Psoas muscle (tissue), 8 donors: ENCODE results near the gene BTG1. TPM values are rescaled to one million over a fixed set of nuclear protein-coding genes. Genes with fewer than 3 reads are reported as not detected.

ENCODE experiments used
- ATAC-seq, 4 donors: fragments of 200-7000 bp; cut with Tn5 transposase; one replicate each; pipeline ENCODE4 v1.9.1; 2020; ENCODE audit warnings: moderate library complexity in 3 of 4, mild to moderate bottlenecking in 2 of 4
- DNase-seq, 2 donors: peaks; one replicate each; pipeline ENCODE4 v3.0.0-alpha.2; 2020
- H3K27ac ChIP-seq: fragments of 200-600 bp; one replicate; pipeline ENCODE4 v1.8.0; 2022
- H3K27me3 ChIP-seq, 3 donors: fragments of 200-600 bp in 1 of 3; one replicate each; pipeline versions ENCODE4 v1.6.1 to v1.8.0; 2013 to 2022; ENCODE audit warnings: low read length in 2 of 3, mild to moderate bottlenecking in 2 of 3, moderate library complexity in 1 of 3; ENCODE audit not compliant: insufficient read depth in 3 of 3
- H3K36me3 ChIP-seq, 2 donors: fragments of 200-600 bp in 1 of 2; one replicate each; pipeline versions ENCODE4 v1.6.1 to v1.8.0; 2013 to 2022; ENCODE audit warnings: low read depth in 1 of 2, mild to moderate bottlenecking in 1 of 2, moderate library complexity in 1 of 2; ENCODE audit not compliant: insufficient read depth in 1 of 2
- H3K4me1 ChIP-seq: fragments of 200-600 bp; one replicate; pipeline ENCODE4 v1.8.0; 2022
- H3K4me3 ChIP-seq: fragments of 200-600 bp; one replicate; pipeline ENCODE4 v1.8.0; 2022; ENCODE audit warnings: mild to moderate bottlenecking
- H3K9me3 ChIP-seq: fragments of 200-600 bp; one replicate; pipeline ENCODE4 v1.8.0; 2022
- CTCF ChIP-seq: fragments of 200-600 bp; IDR thresholded peaks from one replicate; pipeline ENCODE4 v1.8.0; 2022; ENCODE audit warnings: antibody characterized with exemption
- WGBS, 3 donors: extraction: QIAGEN DNeasy Blood & Tissue Kit; methylation state at CpG; one replicate each; pipeline versions ENCODE4 v1.1.6 to v1.1.7; 2013; 5-methylcytosine and 5-hydroxymethylcytosine counted together
- intact Hi-C, 2 donors: fragments of 100-400 bp; cut with DNase I; formaldehyde crosslinking; loops; one replicate each; pipeline versions ENCODE4 v1.11.0 to v1.14.2; 2022
- polyA plus RNA-seq, 3 donors: library from polyadenylated mRNA; stranded (reverse); fragments of 200-250 nt; gene quantifications; one replicate each; pipeline ENCODE4 v1.2.3, GENCODE V29; 2013
- total RNA-seq, 4 donors: library from RNA; stranded (reverse); fragmentation: NEBNext Ultra II Directional in 2 of 4; extraction: Animal tissue kit (Norgen Biotek cat#: 25700) in 2 of 4; gene quantifications; one replicate each; pipeline versions ENCODE4 v1.2.1 to v1.2.4, GENCODE V29; 2021 to 2023
- donor health status: healthy with polysubstance abuse.
- donor health status: DM: no; HTN: no; CAD: no; lungs with moderate emphysema.
- donor health status: Bipolar disorder and iron deficiency.
- donor health status: healthy.
- donor health status: DM: yes; HTN: yes; CAD: no.
- donor health status: DM: no; HTN: no; CAD: no.
- donor health status: DM: no; HTN: no; CAD: no.
- donor health status: DM: yes; HTN: yes; CAD: no.

BTG1 gene
- total and polyA plus RNA-seq, 7 donors = 9.9 to 34.2 (median 18.4) TPM

DNA sequence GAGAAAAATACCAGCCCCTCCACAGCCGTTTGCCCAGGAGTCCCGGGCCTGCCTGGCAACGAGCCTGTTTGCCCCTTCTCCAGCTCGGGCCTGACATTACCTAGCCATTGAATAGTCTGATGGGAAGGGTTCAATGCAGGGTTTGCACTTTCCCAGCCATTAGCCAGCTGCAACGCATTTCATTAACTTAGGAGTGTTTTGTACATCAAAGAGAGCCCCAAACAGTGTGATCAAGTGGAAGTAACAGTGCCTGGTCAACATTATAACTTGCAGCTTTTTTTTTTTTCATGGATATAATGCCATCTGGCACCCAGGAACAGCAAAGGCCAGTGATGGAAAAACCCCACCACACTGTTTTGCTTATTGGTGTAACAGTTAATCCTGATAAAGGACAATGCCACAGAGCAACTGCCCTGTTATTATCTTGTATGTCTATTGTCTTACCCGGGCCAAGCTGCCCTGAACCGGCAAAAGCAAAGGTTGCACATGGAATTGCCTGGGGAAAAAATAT is 38.0 kb downstream of the BTG1 start:
- H3K36me3 ChIP-seq = no peaks in the 10 kb centered on the region
- no peaks in the 10 kb centered on the region for H3K27me3 ChIP-seq
- no peaks in the 10 kb centered on the region for H3K9me3 ChIP-seq
- WGBS, 3 donors = 30 to 50% (median 37%) methylated on average over 7 of the region's 7 CpGs
- no peak for TF ChIP-seq CTCF
- no peak overlapping the region for H3K27ac ChIP-seq
- H3K4me3 ChIP-seq = no peak overlapping the region
- intact Hi-C loops = no loop called here
- ATAC-seq (no peak), DNase-seq (no peak)
- no peaks in the 10 kb centered on the region for H3K4me1 ChIP-seq

- no peaks in the 10 kb centered on the region for H3K4me1 ChIP-seq
- intact Hi-C loops = no loop called here
- no peak for ATAC-seq
- no peaks in the 10 kb centered on the region for H3K9me3 ChIP-seq
- DNase-seq = no peak
- no peak for TF ChIP-seq CTCF
- H3K36me3 ChIP-seq = no peaks in the 10 kb centered on the region
- 55 to 71% (median 69%) methylated on average over 4 of the region's 4 CpGs for WGBS, 3 donors
- no peak overlapping the region for H3K4me3 ChIP-seq
- no peak overlapping the region for H3K27ac ChIP-seq
- no peaks in the 10 kb centered on the region for H3K27me3 ChIP-seq
Observed at GRCh38 chr12:92107094-92107493, 38.6 kb downstream of the BTG1 start.

- Histone ChIP-seq H3K27me3 (no peaks in the 10 kb centered on the region), H3K4me1 (no peaks in the 10 kb centered on the region), H3K36me3 (no peaks in the 10 kb centered on the region), H3K4me3 (no peak overlapping the region), H3K27ac (no peak overlapping the region), H3K9me3 (no peaks in the 10 kb centered on the region)
- no peak for TF ChIP-seq CTCF
- DNase-seq = no peak
- 46 to 71% (median 51%) methylated on average over 5 of the region's 5 CpGs for WGBS, 3 donors
- no peak for ATAC-seq
- intact Hi-C loops = no loop called here
Observed at GRCh38 chr12:92105676-92106075, 40.0 kb downstream of the BTG1 start.

GRCh38 chr12:92105110-92105509 is 40.5 kb downstream of the BTG1 start:
- no peak for ATAC-seq
- Histone ChIP-seq H3K4me3 (no peak overlapping the region), H3K36me3 (no peaks in the 10 kb centered on the region), H3K9me3 (no peaks in the 10 kb centered on the region), H3K27me3 (no peaks in the 10 kb centered on the region), H3K27ac (no peak overlapping the region), H3K4me1 (no peaks in the 10 kb centered on the region)
- intact Hi-C loops = no loop called here
- TF ChIP-seq CTCF = no peak
- WGBS, 3 donors = 74 to 98% (median 97%) methylated on average over 2 of the region's 2 CpGs
- DNase-seq = no peak

- ATAC-seq (no peak), DNase-seq (no peak)
- no peaks in the 10 kb centered on the region for H3K4me1 ChIP-seq
- no peak overlapping the region for H3K27ac ChIP-seq
- H3K27me3 ChIP-seq = no peaks in the 10 kb centered on the region
- no peaks in the 10 kb centered on the region for H3K9me3 ChIP-seq
- H3K36me3 ChIP-seq = no peaks in the 10 kb centered on the region
- TF ChIP-seq CTCF = no peak
- WGBS, 3 donors = 95 to 97% (median 95%) methylated on average over 2 of the region's 2 CpGs
- intact Hi-C loops = no loop called here
- H3K4me3 ChIP-seq = no peak overlapping the region
Observed at GRCh38 chr12:92102606-92103005, 43.0 kb downstream of the BTG1 start.
